HG02763 (cell line): ENCODE results near the gene FBXL4.

ENCODE experiments used
- ATAC-seq: cut with Tn5 transposase; IDR thresholded peaks from one replicate; pipeline ENCODE4 v1.9.1; 2021; ENCODE audit warnings: mild to moderate bottlenecking, moderate library complexity; ENCODE audit not compliant: unreplicated experiment

Gene FBXL4

GRCh38 chr6:98827295-98828159 is 120.2 kb downstream of the FBXL4 start:
- ATAC-seq, result no peak

DNA sequence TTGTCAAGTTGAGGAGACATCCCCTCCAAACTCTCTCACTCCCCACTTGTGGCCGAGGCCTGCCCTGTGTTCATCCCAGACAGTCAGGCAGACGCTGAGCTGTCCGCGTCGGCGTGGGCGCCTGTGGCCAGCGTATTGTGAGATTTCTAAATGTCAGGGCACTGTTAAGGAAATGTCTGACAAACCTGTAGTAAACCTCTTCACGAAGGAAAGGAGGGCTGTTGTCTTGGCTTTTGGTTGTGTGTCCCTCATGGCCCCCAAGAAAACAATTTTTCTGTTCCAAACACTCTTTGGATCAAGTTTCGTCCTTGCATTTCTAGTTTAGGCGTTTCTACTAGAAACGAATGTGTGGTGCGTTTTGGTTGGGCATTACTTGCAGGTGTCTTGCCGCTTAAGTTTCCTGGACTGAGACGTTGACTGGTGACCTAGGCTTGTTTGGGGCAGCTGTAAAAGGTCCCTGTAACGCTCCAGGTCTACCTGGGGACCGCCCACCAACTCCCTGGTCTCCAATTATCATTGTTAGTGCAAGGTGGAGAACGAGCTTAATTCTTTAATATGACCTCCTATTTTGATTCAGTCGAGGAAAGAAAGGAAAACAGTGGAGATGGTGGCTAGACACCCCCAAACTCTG is 122.0 kb downstream of the FBXL4 start:
- ATAC-seq, result no peak

DNA sequence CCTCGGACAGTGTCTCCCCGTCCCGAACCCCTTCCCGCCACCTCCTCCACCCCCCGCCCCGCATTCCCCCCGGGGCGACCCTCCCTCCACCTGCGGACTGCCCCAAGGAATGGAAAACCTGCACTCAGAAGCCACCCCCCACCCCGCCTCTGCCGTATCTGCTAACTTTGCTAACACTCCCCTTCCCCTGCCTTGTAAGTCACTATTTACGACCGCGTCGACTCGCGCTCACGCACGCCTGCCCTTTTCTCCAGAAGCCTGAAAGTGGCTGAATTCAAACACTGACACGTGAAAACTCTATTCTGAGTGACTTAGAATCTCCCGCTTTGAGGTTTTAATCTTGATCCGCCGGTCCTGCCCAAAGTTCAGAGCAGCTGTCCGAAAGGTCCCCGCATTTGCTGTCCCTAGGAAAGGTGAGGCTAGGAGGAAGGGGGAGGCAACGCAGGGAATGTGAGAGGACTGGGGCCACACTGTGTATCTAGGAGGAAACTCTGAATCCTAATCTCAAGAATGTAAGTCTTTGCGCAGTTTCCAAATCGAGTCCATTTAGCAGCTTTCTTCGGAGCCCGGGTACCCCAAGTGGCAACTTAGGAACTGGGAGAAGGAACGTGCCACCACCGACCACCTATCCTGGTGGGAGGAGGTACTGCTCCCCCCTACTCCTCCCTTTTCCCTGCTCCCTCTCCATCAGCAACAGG is 122.7 kb downstream of the FBXL4 start:
- ATAC-seq, result no peak

- no peak for ATAC-seq
Measured at GRCh38 chr6:98824162-98824901, 123.4 kb downstream of the FBXL4 start.

- ATAC-seq, result no peak
Measured at GRCh38 chr6:98823428-98824161, 124.2 kb downstream of the FBXL4 start.

DNA sequence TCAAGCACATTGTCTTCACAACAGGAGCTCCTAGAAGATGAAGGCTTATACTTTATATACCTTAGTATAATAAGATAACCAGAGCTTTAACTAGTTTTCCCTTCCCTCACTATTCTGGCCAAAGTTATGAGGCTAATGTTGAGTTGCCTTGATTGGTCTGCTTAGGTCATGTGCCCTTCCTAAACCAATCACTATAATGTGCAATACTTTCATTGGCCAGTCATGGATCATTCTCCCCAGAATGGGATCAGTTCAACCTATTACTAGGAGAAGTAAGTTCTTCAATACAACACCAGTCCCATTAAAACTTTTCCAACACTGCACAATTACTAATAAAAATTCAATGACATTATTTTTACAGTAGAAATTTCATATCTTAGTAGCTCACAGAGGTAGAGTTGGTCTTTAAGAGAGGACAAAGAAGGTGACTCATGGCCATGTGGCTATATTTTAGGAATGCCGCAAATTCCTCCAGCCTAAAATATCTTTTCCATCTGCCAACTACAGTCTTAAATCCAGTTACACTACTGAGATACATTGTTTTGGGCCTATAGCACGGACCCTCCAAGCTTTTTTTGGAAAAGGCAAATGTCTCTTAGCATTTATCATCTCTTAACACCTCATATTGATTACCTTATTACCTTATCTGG is 125.9 kb downstream of the FBXL4 start:
- no peak for ATAC-seq
